HepG2 (cell line): ENCODE data around the gene DYNLT2B. TPM values are rescaled to one million over a fixed set of nuclear protein-coding genes. Genes with fewer than 3 reads are reported as not detected.

Experiments
- ATAD3A ChIP-seq: sonication (generic); formaldehyde crosslinking; IDR thresholded peaks from 2 replicates; pipeline ENCODE4 v1.4.0; 2020; ENCODE audit warnings: missing genetic modification reagents
- CBFB ChIP-seq: sonication (generic); formaldehyde crosslinking; IDR thresholded peaks from 2 replicates; pipeline ENCODE4 v1.4.0; 2020; ENCODE audit warnings: missing genetic modification reagents
- HOXA5 ChIP-seq: sonication (generic); formaldehyde crosslinking; IDR thresholded peaks from 2 replicates; pipeline ENCODE4 v1.4.0; 2020; ENCODE audit warnings: missing genetic modification reagents
- MAFF ChIP-seq: IDR thresholded peaks from 2 replicates; pipeline ENCODE4 v1.6.1; 2011; ENCODE audit warnings: low read depth, low read length, improper control_type of control experiment
- NFATC3 ChIP-seq: sonication (generic); formaldehyde crosslinking; IDR thresholded peaks from 2 replicates; pipeline ENCODE4 v1.5.1; 2020; ENCODE audit warnings: mild to moderate bottlenecking, missing genetic modification reagents
- NFKBIZ ChIP-seq: IDR thresholded peaks from 2 replicates; pipeline ENCODE4 v1.6.1; 2018; ENCODE audit warnings: missing genetic modification reagents, missing compliant biosample characterization
- NR2F2 ChIP-seq: IDR thresholded peaks from 2 replicates; pipeline ENCODE4 v1.6.1; 2012; ENCODE audit warnings: low read depth, inconsistent platforms, borderline replicate concordance
- ONECUT2 ChIP-seq: sonication (generic); formaldehyde crosslinking; IDR thresholded peaks from 2 replicates; pipeline ENCODE4 v1.4.0; 2020; ENCODE audit warnings: missing genetic modification reagents
- TBL1XR1 ChIP-seq: fragments of 150-350 bp; IDR thresholded peaks from 2 replicates; pipeline ENCODE4 v1.6.1; 2014; ENCODE audit warnings: borderline replicate concordance, low read length; ENCODE audit not compliant: partially characterized antibody
- ZFP62 ChIP-seq: sonication (generic); formaldehyde crosslinking; IDR thresholded peaks from 2 replicates; pipeline ENCODE4 v1.4.0; 2020; ENCODE audit warnings: missing genetic modification reagents
- ZNF17 ChIP-seq: sonication (generic); formaldehyde crosslinking; IDR thresholded peaks from 2 replicates; pipeline ENCODE4 v1.5.0; 2020; ENCODE audit warnings: mild to moderate bottlenecking, missing genetic modification reagents
- ZNF33A ChIP-seq: sonication (generic); formaldehyde crosslinking; IDR thresholded peaks from 2 replicates; pipeline ENCODE4 v1.5.1; 2020; ENCODE audit warnings: missing genetic modification reagents, mild to moderate bottlenecking, moderate library complexity, borderline replicate concordance
- ZNF350 ChIP-seq: sonication (generic); formaldehyde crosslinking; IDR thresholded peaks from 2 replicates; pipeline ENCODE4 v1.4.0; 2020; ENCODE audit warnings: mild to moderate bottlenecking, low read depth, missing genetic modification reagents, borderline replicate concordance
- ZNF546 ChIP-seq: sonication (generic); formaldehyde crosslinking; conservative IDR thresholded peaks from 2 replicates; pipeline ENCODE4 v1.8.1; 2023; ENCODE audit warnings: mild to moderate bottlenecking, missing genetic modification reagents
- ZNF569 ChIP-seq: sonication (generic); formaldehyde crosslinking; IDR thresholded peaks from 2 replicates; pipeline ENCODE4 v1.5.0; 2020; ENCODE audit warnings: mild to moderate bottlenecking, missing genetic modification reagents, moderate library complexity, borderline replicate concordance
- ZNF572 ChIP-seq: sonication (generic); formaldehyde crosslinking; IDR thresholded peaks from 2 replicates; pipeline ENCODE4 v1.5.1; 2020; ENCODE audit warnings: mild to moderate bottlenecking, missing genetic modification reagents
- ZNF619 ChIP-seq: sonication (generic); formaldehyde crosslinking; IDR thresholded peaks from 2 replicates; pipeline ENCODE4 v1.4.0; 2020; ENCODE audit warnings: mild to moderate bottlenecking, missing genetic modification reagents
- ZNF891 ChIP-seq: sonication (generic); formaldehyde crosslinking; IDR thresholded peaks from 2 replicates; pipeline ENCODE4 v1.5.0; 2020; ENCODE audit warnings: mild to moderate bottlenecking, missing genetic modification reagents
- polyA plus RNA-seq, 8 experiments: library from polyadenylated mRNA; depleted of rRNA in 3 of 8; stranded (reverse) in 7 of 8; unstranded in 1 of 8; fragments of >200 nt; fragmentation: Illumina TruSeq in 4 of 8; extraction: Trizol in 4 of 8; gene quantifications; 2 replicates each; pipeline versions ENCODE4 v1.2.1 to v1.2.3, GENCODE V29; 2011 to 2016; ENCODE audit warnings: low read depth in 4 of 8, missing spikeins in 1 of 8, mixed read lengths in 1 of 8; ENCODE audit not compliant: insufficient read depth in 1 of 8
- total RNA-seq, 5 experiments: library from RNA; depleted of rRNA; stranded (reverse); fragments of >200 nt; fragmentation: Illumina TruSeq; extraction: Trizol; gene quantifications; 2 replicates each; pipeline ENCODE4 v1.2.3, GENCODE V29; 2016; ENCODE audit warnings: low read depth in 1 of 5
- TF ChIP-seq, protein P1 (sequence below): sonication (generic); formaldehyde crosslinking; IDR thresholded peaks from 2 replicates; pipeline ENCODE4 v1.4.0; 2020; ENCODE audit warnings: missing genetic modification reagents
- TF ChIP-seq, protein P2 (sequence below), 2 experiments: fragments of 450-650 bp in 1 of 2; sonication (generic) in 1 of 2; formaldehyde crosslinking; IDR thresholded peaks; 2 replicates each; pipeline versions ENCODE4 v1.5.0 to v1.8.0; 2020 to 2022; ENCODE audit warnings: mild to moderate bottlenecking in 1 of 2, missing genetic modification reagents in 1 of 2
- TF ChIP-seq, protein P3 (sequence below): sonication (generic); formaldehyde crosslinking; IDR thresholded peaks from 2 replicates; pipeline ENCODE4 v1.8.0; 2022; ENCODE audit warnings: mild to moderate bottlenecking, missing genetic modification reagents, moderate library complexity
- TF ChIP-seq, protein P4 (sequence below): sonication (generic); formaldehyde crosslinking; IDR thresholded peaks from 2 replicates; pipeline ENCODE4 v1.5.1; 2020; ENCODE audit warnings: mild to moderate bottlenecking, missing genetic modification reagents, borderline replicate concordance

Gene DYNLT2B
- total and polyA plus RNA-seq, 2 of the 13 experiments (the other 11 are each of a cell fraction or from before 2014, with no cell fraction given): 4.0 to 7.0 TPM

DNA sequence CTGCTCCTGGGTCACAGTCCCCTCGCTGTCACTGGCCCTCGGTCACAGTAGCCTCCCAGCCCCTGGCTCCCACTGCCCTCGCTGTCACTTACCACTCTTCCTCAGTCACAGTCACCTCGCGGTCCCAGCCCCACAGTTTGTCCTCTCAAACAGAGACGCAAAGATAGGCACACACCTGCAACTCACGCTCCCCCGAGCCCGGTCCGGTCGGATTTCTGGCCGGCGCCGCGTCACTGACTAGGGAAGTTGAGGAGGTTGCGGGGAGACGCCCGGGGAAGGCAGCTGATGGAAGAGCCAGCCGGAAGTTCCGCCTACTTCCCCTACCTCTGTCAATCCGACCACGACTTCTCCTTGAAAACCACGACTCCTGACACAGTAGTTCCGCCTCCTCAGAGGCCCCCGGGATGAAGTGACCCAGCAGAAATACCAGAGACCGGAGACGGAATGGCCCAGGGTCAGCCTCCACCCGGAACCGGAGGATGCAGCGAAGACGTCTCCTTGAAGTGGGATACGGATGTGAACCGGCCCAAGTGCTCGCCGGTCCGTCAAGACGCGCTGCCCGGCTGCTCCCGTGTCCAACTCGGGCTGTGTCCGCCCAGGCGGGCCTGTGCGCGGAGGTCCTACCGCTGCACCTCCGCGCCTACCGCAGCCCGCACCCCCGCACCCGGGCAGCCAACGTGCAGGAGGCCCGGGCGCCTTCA lies 30.4 kb downstream of the DYNLT2B start, which contains the start of gene PCYT1A (continued):
- TF ChIP-seq ZNF17 (CRISPR knock-in tag) (no peak), NFATC3 (CRISPR knock-in tag) (no peak; the same call in 1 of the 2 replicates), MAFF (0 out of 2 replicates have a peak, but pooled peaks have one; percentile 26), ZNF546 (CRISPR knock-in tag) (peak; percentile 78), ZNF350 (peak; percentile 97), ATAD3A (no peak), ZNF33A (CRISPR knock-in tag) (no peak; the same call in 1 of the 2 replicates), ZFP62 (CRISPR knock-in tag) (no peak), ZNF891 (CRISPR knock-in tag) (no peak), ZNF569 (no peak), NFKBIZ (CRISPR knock-in tag) (no peak), ONECUT2 (no peak), ZNF619 (0 out of 2 replicates have a peak, but pooled peaks have one; percentile 79), HOXA5 (CRISPR knock-in tag) (peak; percentile 65), CBFB (CRISPR knock-in tag) (peak; percentile 58), NR2F2 (no peak), ZNF572 (CRISPR knock-in tag) (peak; percentile 78; the same call in 1 of the 2 replicates), TBL1XR1 (no peak)
- TF ChIP-seq, protein P1, sequence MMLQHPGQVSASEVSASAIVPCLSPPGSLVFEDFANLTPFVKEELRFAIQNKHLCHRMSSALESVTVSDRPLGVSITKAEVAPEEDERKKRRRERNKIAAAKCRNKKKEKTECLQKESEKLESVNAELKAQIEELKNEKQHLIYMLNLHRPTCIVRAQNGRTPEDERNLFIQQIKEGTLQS: 0 out of 2 replicates have a peak, but pooled peaks have one; percentile 14
- TF ChIP-seq, protein P2, sequence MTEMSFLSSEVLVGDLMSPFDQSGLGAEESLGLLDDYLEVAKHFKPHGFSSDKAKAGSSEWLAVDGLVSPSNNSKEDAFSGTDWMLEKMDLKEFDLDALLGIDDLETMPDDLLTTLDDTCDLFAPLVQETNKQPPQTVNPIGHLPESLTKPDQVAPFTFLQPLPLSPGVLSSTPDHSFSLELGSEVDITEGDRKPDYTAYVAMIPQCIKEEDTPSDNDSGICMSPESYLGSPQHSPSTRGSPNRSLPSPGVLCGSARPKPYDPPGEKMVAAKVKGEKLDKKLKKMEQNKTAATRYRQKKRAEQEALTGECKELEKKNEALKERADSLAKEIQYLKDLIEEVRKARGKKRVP (CRISPR knock-in tag; IDR thresholded peaks at IDR 0.05): peak in 1 of 2 experiments; percentile 82; a peak in 1 of 4 replicates
- TF ChIP-seq, protein P3, sequence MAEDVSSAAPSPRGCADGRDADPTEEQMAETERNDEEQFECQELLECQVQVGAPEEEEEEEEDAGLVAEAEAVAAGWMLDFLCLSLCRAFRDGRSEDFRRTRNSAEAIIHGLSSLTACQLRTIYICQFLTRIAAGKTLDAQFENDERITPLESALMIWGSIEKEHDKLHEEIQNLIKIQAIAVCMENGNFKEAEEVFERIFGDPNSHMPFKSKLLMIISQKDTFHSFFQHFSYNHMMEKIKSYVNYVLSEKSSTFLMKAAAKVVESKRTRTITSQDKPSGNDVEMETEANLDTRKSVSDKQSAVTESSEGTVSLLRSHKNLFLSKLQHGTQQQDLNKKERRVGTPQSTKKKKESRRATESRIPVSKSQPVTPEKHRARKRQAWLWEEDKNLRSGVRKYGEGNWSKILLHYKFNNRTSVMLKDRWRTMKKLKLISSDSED (CRISPR knock-in tag): peak; percentile 68; the same call in 1 of the 2 replicates
- TF ChIP-seq, protein P4, sequence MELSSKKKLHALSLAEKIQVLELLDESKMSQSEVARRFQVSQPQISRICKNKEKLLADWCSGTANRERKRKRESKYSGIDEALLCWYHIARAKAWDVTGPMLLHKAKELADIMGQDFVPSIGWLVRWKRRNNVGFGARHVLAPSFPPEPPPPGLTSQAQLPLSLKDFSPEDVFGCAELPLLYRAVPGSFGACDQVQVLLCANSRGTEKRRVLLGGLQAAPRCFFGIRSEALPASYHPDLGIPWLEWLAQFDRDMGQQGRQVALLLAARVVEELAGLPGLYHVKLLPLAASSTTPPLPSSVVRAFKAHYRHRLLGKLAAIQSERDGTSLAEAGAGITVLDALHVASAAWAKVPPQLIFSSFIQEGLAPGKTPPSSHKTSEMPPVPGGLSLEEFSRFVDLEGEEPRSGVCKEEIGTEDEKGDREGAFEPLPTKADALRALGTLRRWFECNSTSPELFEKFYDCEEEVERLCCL: no peak
